Endothelial cell of umbilical vein (primary cell): ENCODE results near the gene RAB3B. TPM values are rescaled to one million over a fixed set of nuclear protein-coding genes. Genes with fewer than 3 reads are reported as not detected.
"Not testable (repeated sequence)": the region's sequence is repeated elsewhere in the genome, so short reads cannot be mapped to it uniquely, and the experiment has no call there.

Experiments
- BruUV-seq: library from RNA; stranded (reverse); fragments of 400-500 nt; replicated peaks from 2 replicates; lab custom pipeline; 2021; lab: Mats Ljungman, UMichigan
- CTCF ChIA-PET: fragments of 300-600, 350-600 bp; sonication (Branson Sonifier 250); formaldehyde crosslinking; loops from one replicate; lab custom pipeline; 2021; ENCODE audit warnings: antibody characterized with exemption, inconsistent platforms; lab: Charles Lee
- POLR2A ChIA-PET: fragments of 300-600, 350-600 bp; sonication (Branson Sonifier 250); formaldehyde crosslinking; loops from one replicate; lab custom pipeline; 2021; ENCODE audit warnings: antibody characterized with exemption, inconsistent platforms; lab: Charles Lee
- DNase-seq: peaks from one replicate; pipeline ENCODE4 v3.0.0-alpha.2; 2011; ENCODE audit warnings: low read depth, low spot score
- FAIRE-seq: peaks from 2 replicates; lab custom pipeline; 2011; peaks lifted over from hg19 to GRCh38; lab: Jason Lieb, UNC
- H2AFZ ChIP-seq: 2 replicates; pipeline ENCODE4 v1.6.0; 2012; ENCODE audit warnings: low read depth, low read length, control low read depth, inconsistent platforms
- H3K27ac ChIP-seq: 2 replicates; pipeline ENCODE4 v1.5.1; 2011; ENCODE audit warnings: low read depth, mild to moderate bottlenecking, control low read depth, low read length, moderate library complexity; ENCODE audit not compliant: insufficient read depth
- H3K27me3 ChIP-seq, 2 experiments: 2 replicates each; pipeline versions ENCODE4 v1.6.0 to v1.6.1; 2011; ENCODE audit warnings: low read length in 2 of 2, mixed read lengths in 1 of 2; ENCODE audit not compliant: control insufficient read depth in 2 of 2, insufficient read depth in 2 of 2
- H3K36me3 ChIP-seq, 2 experiments: 2 replicates in 1 of 2; 3 replicates in 1 of 2; pipeline ENCODE4 v1.5.1; 2011; ENCODE audit warnings: low read length in 2 of 2, mild to moderate bottlenecking in 1 of 2, moderate library complexity in 1 of 2; ENCODE audit not compliant: control insufficient read depth in 2 of 2, insufficient read depth in 2 of 2; ENCODE audit errors: extremely low read depth in 1 of 2
- H3K4me1 ChIP-seq: 3 replicates; pipeline ENCODE4 v1.5.1; 2011; ENCODE audit warnings: mild to moderate bottlenecking, low read length; ENCODE audit not compliant: control insufficient read depth, insufficient read depth; ENCODE audit errors: extremely low read depth
- H3K4me2 ChIP-seq: 2 replicates; pipeline ENCODE4 v1.6.1; 2011; ENCODE audit warnings: low read length, control low read depth, mixed read lengths; ENCODE audit not compliant: insufficient read depth
- H3K4me3 ChIP-seq, 3 experiments: fragments of 200-600 bp in 1 of 3; sonication (generic), shearing (Covaris generic) in 1 of 3; replicated peaks in 1 of 3; 2 replicates each; pipeline ENCODE4 v1.5.1; 2011 to 2016; ENCODE audit warnings: control low read depth in 3 of 3, low read length in 3 of 3, mild to moderate bottlenecking in 2 of 3, inconsistent platforms in 1 of 3, low read depth in 1 of 3, moderate library complexity in 1 of 3; ENCODE audit not compliant: insufficient read depth in 1 of 3
- H3K79me2 ChIP-seq: 2 replicates; pipeline ENCODE4 v1.6.0; 2012; ENCODE audit warnings: low read length, inconsistent platforms; ENCODE audit not compliant: control insufficient read depth, insufficient read depth
- H3K9ac ChIP-seq: replicated peaks from 2 replicates; pipeline ENCODE3; 2011; ENCODE audit warnings: low read length, control low read depth; ENCODE audit not compliant: insufficient read depth; ENCODE audit errors: extremely low read depth
- H3K9me1 ChIP-seq: replicated peaks from 3 replicates; pipeline ENCODE4 v1.6.0; 2011; ENCODE audit warnings: mild to moderate bottlenecking, low read length; ENCODE audit not compliant: control insufficient read depth, insufficient read depth; ENCODE audit errors: extremely low read depth
- H3K9me3 ChIP-seq: replicated peaks from 2 replicates; pipeline ENCODE4 v1.5.1; 2012; ENCODE audit warnings: low read length, inconsistent platforms; ENCODE audit not compliant: control insufficient read depth, insufficient read depth
- H4K20me1 ChIP-seq: replicated peaks from 2 replicates; pipeline ENCODE3; 2011; ENCODE audit warnings: mild to moderate bottlenecking, low read length; ENCODE audit not compliant: control insufficient read depth, insufficient read depth; ENCODE audit errors: extremely low read depth
- EZH2 ChIP-seq: IDR thresholded peaks from 2 replicates; pipeline ENCODE4 v1.6.1; 2012; ENCODE audit warnings: borderline replicate concordance, low read depth, mild to moderate bottlenecking, moderate library complexity, low read length, inconsistent platforms; ENCODE audit not compliant: severe bottlenecking
- FOS ChIP-seq: IDR thresholded peaks from 2 replicates; pipeline ENCODE4 v1.6.1; 2011; ENCODE audit warnings: mild to moderate bottlenecking, low read length, moderate library complexity, borderline replicate concordance; ENCODE audit not compliant: insufficient read depth
- GATA2 ChIP-seq: IDR thresholded peaks from 2 replicates; pipeline ENCODE4 v1.7.0; 2011; ENCODE audit warnings: low read depth, mild to moderate bottlenecking, moderate library complexity, mixed read lengths, low read length; ENCODE audit not compliant: insufficient read length, insufficient read depth
- JUN ChIP-seq: IDR thresholded peaks from 2 replicates; pipeline ENCODE4 v1.6.1; 2011; ENCODE audit warnings: borderline replicate concordance, low read depth; ENCODE audit not compliant: insufficient read length, insufficient read depth
- MYC ChIP-seq: IDR thresholded peaks from one replicate; pipeline ENCODE4 v1.6.1; 2011; ENCODE audit warnings: mild to moderate bottlenecking, low read depth, low read length
- POLR2A ChIP-seq: IDR thresholded peaks from 2 replicates; pipeline ENCODE4 v1.6.1; 2012; ENCODE audit warnings: low read depth, mild to moderate bottlenecking, control low read depth, low read length
- POLR2AphosphoS5 ChIP-seq: IDR thresholded peaks from 2 replicates; pipeline ENCODE4 v1.6.1; 2012; ENCODE audit warnings: low read depth, mild to moderate bottlenecking, control low read depth, low read length, moderate library complexity; ENCODE audit not compliant: insufficient read depth
- dilution Hi-C: fragments of 300-500 bp; cut with MboI; formaldehyde crosslinking; loops from one replicate; pipeline ENCODE4 v1.15.0; 2019; ENCODE audit warnings: low sequenced_read_pairs; ENCODE audit not compliant: extremely low pct_ligation_motif_present
- intact Hi-C: fragments of 100-400 bp; cut with micrococcal nuclease; formaldehyde crosslinking; loops from one replicate; pipeline ENCODE4 v1.10.0; 2022
- polyA plus RNA-seq, 4 experiments: library from polyadenylated mRNA; depleted of rRNA in 3 of 4; stranded (reverse) in 3 of 4; unstranded in 1 of 4; fragments of >200 nt; gene quantifications; 2 replicates each; pipeline versions ENCODE4 v1.2.1 to v1.2.3, GENCODE V29; 2011 to 2012; ENCODE audit warnings: missing spikeins in 1 of 4
- total RNA-seq: library from RNA; stranded (reverse); gene quantifications from 2 replicates; pipeline ENCODE4 v1.2.3, GENCODE V29; 2021
- TF ChIP-seq, protein P1 (sequence below), 2 donors: IDR thresholded peaks; 1 replicate in 1 of 2; 2 replicates in 1 of 2; pipeline ENCODE4 v1.5.1; 2011; ENCODE audit warnings: low read length in 2 of 2, mild to moderate bottlenecking in 2 of 2, moderate library complexity in 2 of 2, control low read depth in 1 of 2, inconsistent platforms in 1 of 2, low read depth in 1 of 2; ENCODE audit not compliant: insufficient read depth in 1 of 2; ENCODE audit errors: extremely low read depth in 1 of 2
- TF ChIP-seq, protein P2 (sequence below): IDR thresholded peaks from 2 replicates; pipeline ENCODE4 v1.6.1; 2011; ENCODE audit not compliant: insufficient read depth, insufficient read length

Gene RAB3B
- total and polyA plus RNA-seq, 2 donors (not counting 3 experiments of a cell fraction or from before 2014, with no cell fraction given), result 4.1 to 10.4 TPM

DNA sequence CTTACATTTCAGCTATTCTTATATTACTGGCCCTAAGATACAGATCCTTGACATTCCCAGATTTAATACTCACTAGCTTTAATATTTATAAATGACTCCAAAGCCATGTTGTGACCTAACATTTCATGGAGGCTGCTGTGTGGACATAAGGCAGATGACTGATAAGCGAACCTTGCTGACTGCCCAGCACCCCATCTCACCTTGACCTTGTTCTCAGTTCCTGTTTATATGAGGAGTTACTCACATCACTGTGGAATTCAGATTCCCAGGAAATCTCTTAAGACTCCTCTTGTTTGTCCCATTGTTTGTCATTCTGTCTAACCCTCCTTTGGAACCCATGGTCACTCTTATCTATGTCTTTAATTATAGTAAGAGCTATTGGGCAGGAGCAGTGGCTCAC lies 21.9 kb downstream of the RAB3B start:
- no peaks in the 10 kb centered on the region for H3K36me3 ChIP-seq
- no peak overlapping the region for H3K27ac ChIP-seq
- H3K4me1 ChIP-seq, result peaks cover 8% of the 10 kb centered on the region
- no peak overlapping the region for H3K4me3 ChIP-seq
- H3K79me2 ChIP-seq, result no peaks in the 10 kb centered on the region
- H3K27me3 ChIP-seq, result no peaks in the 10 kb centered on the region
- no TSS peak for BruUV-seq
- POLR2A ChIA-PET, result no interaction called here
- CTCF ChIA-PET, result interaction anchor here (1.0 to 1.5 kb wide), 4 partner anchors 12 to 71 kb away, joined by 3 to 7 read pairs (median 4); no protein-coding TSS in a partner anchor
- H2AFZ ChIP-seq, result no peak overlapping the region
- DNase-seq, result no peak
- intact Hi-C loops (no loop called here), dilution Hi-C loops (no loop called here)
- no peak overlapping the region for H3K9ac ChIP-seq
- no peak overlapping the region for H3K4me2 ChIP-seq
- FAIRE-seq, result no peak
- TF ChIP-seq GATA2, result no peak
- TF ChIP-seq EZH2, result no peak
- TF ChIP-seq, protein P1, sequence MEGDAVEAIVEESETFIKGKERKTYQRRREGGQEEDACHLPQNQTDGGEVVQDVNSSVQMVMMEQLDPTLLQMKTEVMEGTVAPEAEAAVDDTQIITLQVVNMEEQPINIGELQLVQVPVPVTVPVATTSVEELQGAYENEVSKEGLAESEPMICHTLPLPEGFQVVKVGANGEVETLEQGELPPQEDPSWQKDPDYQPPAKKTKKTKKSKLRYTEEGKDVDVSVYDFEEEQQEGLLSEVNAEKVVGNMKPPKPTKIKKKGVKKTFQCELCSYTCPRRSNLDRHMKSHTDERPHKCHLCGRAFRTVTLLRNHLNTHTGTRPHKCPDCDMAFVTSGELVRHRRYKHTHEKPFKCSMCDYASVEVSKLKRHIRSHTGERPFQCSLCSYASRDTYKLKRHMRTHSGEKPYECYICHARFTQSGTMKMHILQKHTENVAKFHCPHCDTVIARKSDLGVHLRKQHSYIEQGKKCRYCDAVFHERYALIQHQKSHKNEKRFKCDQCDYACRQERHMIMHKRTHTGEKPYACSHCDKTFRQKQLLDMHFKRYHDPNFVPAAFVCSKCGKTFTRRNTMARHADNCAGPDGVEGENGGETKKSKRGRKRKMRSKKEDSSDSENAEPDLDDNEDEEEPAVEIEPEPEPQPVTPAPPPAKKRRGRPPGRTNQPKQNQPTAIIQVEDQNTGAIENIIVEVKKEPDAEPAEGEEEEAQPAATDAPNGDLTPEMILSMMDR (IDR thresholded peaks at IDR 0.05; ENCODE audit: extremely low read depth in 1 of 2, insufficient read depth in 1 of 2, low read depth in 1 of 2, low read length in 2 of 2), result no peak
- TF ChIP-seq MYC, result no peak
- TF ChIP-seq FOS, result no peak
- TF ChIP-seq POLR2AphosphoS5, result no peak
- no peak for TF ChIP-seq JUN
- TF ChIP-seq, protein P2, sequence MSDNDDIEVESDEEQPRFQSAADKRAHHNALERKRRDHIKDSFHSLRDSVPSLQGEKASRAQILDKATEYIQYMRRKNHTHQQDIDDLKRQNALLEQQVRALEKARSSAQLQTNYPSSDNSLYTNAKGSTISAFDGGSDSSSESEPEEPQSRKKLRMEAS, result no peak
- no peak for TF ChIP-seq POLR2A
- no peaks in the 10 kb centered on the region for H3K9me3 ChIP-seq
- H4K20me1 ChIP-seq, result no peaks in the 10 kb centered on the region
- H3K9me1 ChIP-seq, result no peaks in the 10 kb centered on the region

DNA sequence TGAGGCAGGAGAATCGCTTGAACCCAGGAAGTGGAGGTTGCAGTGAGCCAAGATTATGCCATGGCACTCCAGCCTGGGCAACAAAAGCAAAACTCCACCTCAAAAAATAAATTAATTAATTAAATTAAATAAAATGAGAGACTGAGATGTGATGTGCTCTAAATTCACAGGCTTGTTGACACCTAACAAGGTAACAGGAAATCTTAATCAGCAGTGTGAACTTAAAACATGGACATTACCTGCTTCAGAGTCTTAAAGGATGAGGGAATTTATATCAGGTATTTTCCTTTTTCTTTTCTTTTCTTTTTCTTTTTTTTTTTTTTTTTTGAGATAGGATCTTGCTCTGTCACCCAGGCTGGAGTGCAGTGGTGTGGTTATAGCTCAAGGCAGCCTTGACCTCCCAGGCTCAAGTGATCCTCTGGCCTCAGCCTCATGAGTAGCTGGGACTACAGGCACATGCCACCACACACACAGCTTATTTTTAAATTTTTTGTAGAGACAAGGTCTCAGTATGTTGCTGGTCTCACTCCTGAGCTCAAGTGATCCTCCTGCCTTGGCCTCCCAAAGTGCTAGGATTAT lies 23.2 kb downstream of the RAB3B start:
- H3K36me3 ChIP-seq, intact Hi-C loops, H3K4me3 ChIP-seq, H3K79me2 ChIP-seq, dilution Hi-C loops, BruUV-seq, H3K9me3 ChIP-seq, H2AFZ ChIP-seq, H3K27me3 ChIP-seq, H3K9me1 ChIP-seq, DNase-seq, POLR2A ChIA-PET, H3K27ac ChIP-seq, H3K9ac ChIP-seq, FAIRE-seq, H4K20me1 ChIP-seq, H3K4me2 ChIP-seq: not testable (repeated sequence)
- H3K4me1 ChIP-seq, result peaks cover 21% of the 10 kb centered on the region
- CTCF ChIA-PET, result interaction anchor here (1.2 to 2.0 kb wide), 3 partner anchors 11 to 70 kb away, joined by 5 to 7 read pairs (median 6); no protein-coding TSS in a partner anchor
